Prostate gland (tissue), 2 donors: ENCODE results near the gene RPS6KA2. TPM values are rescaled to one million over a fixed set of nuclear protein-coding genes. Genes with fewer than 3 reads are reported as not detected.

Experiments used
- DNase-seq: peaks from one replicate; pipeline ENCODE4 v3.0.0-alpha.2; 2019; ENCODE audit warnings: low spot score
- H3K27ac ChIP-seq, 2 donors: fragments of 200-600 bp; sonication (generic); 2 replicates each; pipeline ENCODE4 v1.5.1; 2017 to 2019
- H3K27me3 ChIP-seq: fragments of 200-600 bp; sonication (generic); replicated peaks from 2 replicates; pipeline ENCODE4 v1.5.1; 2019; ENCODE audit not compliant: insufficient read depth
- H3K36me3 ChIP-seq, 2 donors: fragments of 200-600 bp; sonication (generic); 1 replicate in 1 of 2; 2 replicates in 1 of 2; pipeline versions ENCODE4 v1.5.1 to v1.8.1; 2017 to 2019
- H3K4me1 ChIP-seq: fragments of 200-600 bp; sonication (generic); replicated peaks from 2 replicates; pipeline ENCODE4 v1.5.1; 2019
- H3K4me3 ChIP-seq, 2 donors: fragments of 200-600 bp; sonication (generic); 2 replicates each; pipeline ENCODE4 v1.5.1; 2017 to 2019
- H3K9me3 ChIP-seq: fragments of 200-600 bp; sonication (generic); 2 replicates; pipeline ENCODE4 v1.5.1; 2017
- CTCF ChIP-seq, 4 experiments: fragments of 200-600 bp in 2 of 4; fragments of 450-650 bp in 2 of 4; sonication (generic) in 2 of 4; IDR thresholded peaks; 1 replicate in 3 of 4; 2 replicates in 1 of 4; pipeline ENCODE4 v1.5.1; 2016 to 2019; ENCODE audit warnings: antibody characterized with exemption in 4 of 4, mild to moderate bottlenecking in 2 of 4, moderate library complexity in 2 of 4
- POLR2A ChIP-seq: fragments of 450-650 bp; IDR thresholded peaks from one replicate; pipeline ENCODE4 v1.6.1; 2016; ENCODE audit warnings: antibody characterized with exemption, mild to moderate bottlenecking
- POLR2AphosphoS5 ChIP-seq: sonication (generic); formaldehyde crosslinking; IDR thresholded peaks from one replicate; pipeline ENCODE4 v1.6.1; 2017; ENCODE audit warnings: antibody characterized with exemption
- WGBS: methylation state at CpG from one replicate; pipeline ENCODE4 v1.1.5; 2018; 5-methylcytosine and 5-hydroxymethylcytosine counted together
- intact Hi-C: fragments of 100-400 bp; cut with DNase I; formaldehyde crosslinking; loops from one replicate; pipeline ENCODE4 v1.14.2; 2022
- total RNA-seq, 2 donors: library from RNA; depleted of rRNA; stranded (reverse); fragments of >200 nt; gene quantifications; one replicate each; pipeline ENCODE4 v1.1.0, GENCODE V29; 2016

RPS6KA2 gene
- total RNA-seq, 2 donors from 2014 or later: 32.2 to 44.3 TPM

DNA sequence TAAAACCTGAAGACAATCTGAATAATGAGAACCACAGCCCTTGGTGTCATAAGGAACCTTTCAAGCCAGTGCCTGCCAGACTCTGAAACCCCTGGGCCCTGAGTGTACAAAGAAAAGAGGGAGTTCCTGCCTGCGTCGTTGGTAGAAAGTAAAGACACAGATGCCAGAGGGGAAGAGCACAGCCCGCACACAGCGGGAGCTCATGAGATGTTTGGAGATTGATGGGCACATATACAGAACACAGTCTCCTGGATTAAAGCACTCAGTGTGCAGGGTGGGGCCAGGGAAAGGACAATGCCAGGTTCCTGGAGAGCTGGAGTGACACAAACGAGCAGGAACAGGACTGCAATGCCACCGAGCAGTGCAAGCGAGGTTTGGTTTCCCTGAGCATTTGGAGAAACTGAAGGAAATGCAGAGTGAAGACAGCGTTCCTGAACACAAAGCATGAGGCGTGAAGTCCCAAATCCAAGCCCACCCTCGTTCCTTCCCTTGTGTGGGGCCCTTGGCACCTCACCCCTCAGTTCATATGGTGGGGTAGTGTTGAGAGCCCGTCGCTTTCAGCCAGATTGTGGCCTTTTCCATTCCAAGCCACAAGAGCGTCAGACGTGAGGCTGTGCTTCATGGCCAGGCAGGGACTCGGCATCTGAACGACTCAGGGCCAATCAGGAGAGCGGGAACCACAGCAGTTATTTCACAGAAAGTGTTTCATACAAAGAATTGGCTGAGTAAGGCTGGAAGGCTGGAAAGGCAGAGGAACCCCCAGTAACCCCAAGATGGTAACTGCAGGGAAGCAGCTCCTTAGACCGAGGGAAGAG lies 41.0 kb upstream of the RPS6KA2 start:
- 72% methylated on average over 18 of the region's 18 CpGs for WGBS
- Histone ChIP-seq H3K36me3 (no peaks in the 10 kb centered on the region), H3K27me3 (no peaks in the 10 kb centered on the region), H3K4me1 (no peaks in the 10 kb centered on the region), H3K9me3 (no peaks in the 10 kb centered on the region), H3K27ac (no peak overlapping the region), H3K4me3 (no peak overlapping the region)
- intact Hi-C loops: no loop called here
- DNase-seq: no peak
- TF ChIP-seq POLR2A: no peak
- no peak for TF ChIP-seq CTCF (IDR thresholded peaks at IDR 0.05)
- no peak for TF ChIP-seq POLR2AphosphoS5

DNA sequence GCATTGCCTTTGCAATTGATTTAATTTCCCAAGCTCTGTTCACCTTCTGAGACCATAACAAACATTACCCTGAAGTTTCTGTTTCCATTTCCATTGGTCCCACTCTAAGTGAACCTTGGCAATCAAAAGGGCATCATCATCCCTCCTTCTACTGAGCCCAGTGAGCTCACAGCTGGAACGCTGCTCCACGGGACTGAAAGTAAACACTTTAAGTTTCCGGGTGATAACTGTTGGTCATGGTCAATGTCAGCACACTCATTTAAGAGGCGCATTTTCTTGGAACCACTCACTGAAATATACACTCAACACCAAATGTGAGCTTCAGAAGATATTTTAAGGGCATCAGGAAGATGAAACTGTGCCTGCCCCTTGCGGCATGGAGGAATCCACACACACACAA lies 37.1 kb upstream of the RPS6KA2 start:
- intact Hi-C loops: no loop called here

GRCh38 chr6:166663568-166663967 lies 36.5 kb upstream of the RPS6KA2 start:
- H3K4me3 ChIP-seq: no peak overlapping the region
- no peaks in the 10 kb centered on the region for H3K36me3 ChIP-seq
- WGBS: 76% methylated on average over 6 of the region's 6 CpGs
- intact Hi-C loops: no loop called here
- DNase-seq: no peak
- H3K4me1 ChIP-seq: no peaks in the 10 kb centered on the region
- no peaks in the 10 kb centered on the region for H3K9me3 ChIP-seq
- TF ChIP-seq POLR2A (no peak), CTCF (IDR thresholded peaks at IDR 0.05) (no peak), POLR2AphosphoS5 (no peak)
- no peak overlapping the region for H3K27ac ChIP-seq
- H3K27me3 ChIP-seq: no peaks in the 10 kb centered on the region

More for the DNA sequence above, 37.1 kb upstream of the RPS6KA2 start:
- no peak overlapping the region for H3K4me3 ChIP-seq
- no peak for DNase-seq
- H3K36me3 ChIP-seq: no peaks in the 10 kb centered on the region
- H3K27me3 ChIP-seq: no peaks in the 10 kb centered on the region
- H3K4me1 ChIP-seq: no peaks in the 10 kb centered on the region
- TF ChIP-seq POLR2A: no peak
- no peak for TF ChIP-seq POLR2AphosphoS5
- TF ChIP-seq CTCF (IDR thresholded peaks at IDR 0.05): no peak
- no peak overlapping the region for H3K27ac ChIP-seq
- no peaks in the 10 kb centered on the region for H3K9me3 ChIP-seq
- 68% methylated on average over 5 of the region's 5 CpGs for WGBS

DNA sequence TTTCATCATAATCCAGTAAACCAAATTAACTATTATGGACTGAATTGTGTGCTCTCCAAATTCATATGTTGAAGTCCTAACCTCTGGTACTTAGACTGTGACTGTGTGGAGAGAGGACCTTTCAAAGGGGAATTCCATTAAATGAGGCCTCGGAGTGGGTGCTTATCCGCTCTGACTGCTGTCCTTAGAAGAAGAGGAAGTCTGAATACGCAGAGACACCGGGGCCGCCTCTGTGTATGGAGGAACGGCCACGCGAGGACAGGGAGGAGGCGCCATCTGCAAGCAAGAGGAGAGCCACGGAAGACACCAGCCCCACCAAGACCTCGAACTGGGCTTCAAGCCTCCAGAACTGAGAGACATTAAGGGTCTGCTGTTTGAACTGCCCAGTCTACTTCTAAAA lies 35.6 kb upstream of the RPS6KA2 start:
- Histone ChIP-seq H3K36me3 (no peaks in the 10 kb centered on the region), H3K27me3 (no peaks in the 10 kb centered on the region), H3K4me1 (no peaks in the 10 kb centered on the region), H3K27ac (no peak overlapping the region), H3K4me3 (no peak overlapping the region), H3K9me3 (no peaks in the 10 kb centered on the region)
- intact Hi-C loops: no loop called here
- WGBS: 94% methylated on average over 11 of the region's 11 CpGs
- no peak for DNase-seq
- no peak for TF ChIP-seq CTCF (IDR thresholded peaks at IDR 0.05)
